ENCODE measurements around the gene TSPAN16. TPM values are rescaled to one million over a fixed set of nuclear protein-coding genes. Genes with fewer than 3 reads are reported as not detected.

The TSPAN16 gene
- total RNA-seq, 1 experiment from 2014 or later, result not detected

DNA sequence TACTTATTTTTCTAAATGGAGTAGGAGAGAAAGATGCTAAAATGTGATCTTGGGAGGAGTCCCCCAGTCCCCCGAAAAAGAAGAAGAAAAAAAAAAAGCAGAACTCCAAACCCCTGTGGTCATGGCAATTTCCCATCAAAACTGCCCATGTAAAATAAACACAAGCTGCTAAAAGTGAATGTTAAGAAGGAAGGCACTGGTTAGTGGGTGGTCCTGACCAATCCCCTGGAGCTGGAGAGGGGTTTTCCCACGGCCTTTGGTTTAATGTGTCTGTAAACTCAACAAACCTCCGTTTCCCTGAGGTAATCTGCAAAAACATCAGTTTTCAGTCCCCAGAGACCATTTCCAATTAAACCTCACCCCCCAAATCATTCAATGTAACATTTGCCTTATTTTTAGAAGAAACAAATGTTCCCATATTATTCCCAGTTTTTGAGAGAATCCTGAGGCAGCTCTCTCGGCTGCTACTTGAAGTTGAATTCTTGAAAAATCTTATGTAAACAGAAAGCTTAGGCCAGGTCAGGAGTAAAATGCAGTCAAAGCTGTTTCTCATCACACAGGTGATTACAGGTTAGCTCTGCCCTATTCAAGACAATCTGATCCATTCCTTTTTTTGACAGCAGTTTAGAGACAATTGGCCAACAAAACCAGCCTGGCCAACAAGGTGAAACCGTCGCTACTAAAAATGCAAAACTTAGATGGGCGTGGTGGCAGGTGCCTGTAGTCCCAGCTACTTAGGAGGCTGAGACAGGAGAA lies 26.5 kb downstream of the TSPAN16 start:
- H3K27ac ChIP-seq (ENCODE audit: low read depth, low read length, poor library complexity, severe bottlenecking), result no peak overlapping the region
- intact Hi-C loops (cut with micrococcal nuclease; ENCODE audit: unreplicated experiment), result no loop called here
- POLR2A ChIA-PET (ENCODE audit: low non-redundant PET), result no interaction called here
- DNase-seq (ENCODE audit: low spot score), result no peak
- peaks cover 27% of the 10 kb centered on the region for H3K4me1 ChIP-seq (ENCODE audit: insufficient read depth, low read length, poor library complexity, severe bottlenecking)
- no peak overlapping the region for H3K4me3 ChIP-seq (ENCODE audit: low read depth, low read length, poor library complexity, severe bottlenecking)
- no peaks in the 10 kb centered on the region for H3K27me3 ChIP-seq (replicated peaks; ENCODE audit: insufficient read depth, low read depth, low read length, poor library complexity)
- TF ChIP-seq EZH2 (IDR thresholded peaks at IDR 0.05; ENCODE audit: borderline replicate concordance, low read depth, low read length, poor library complexity, severe bottlenecking), result no peak
- TF ChIP-seq, protein P1, sequence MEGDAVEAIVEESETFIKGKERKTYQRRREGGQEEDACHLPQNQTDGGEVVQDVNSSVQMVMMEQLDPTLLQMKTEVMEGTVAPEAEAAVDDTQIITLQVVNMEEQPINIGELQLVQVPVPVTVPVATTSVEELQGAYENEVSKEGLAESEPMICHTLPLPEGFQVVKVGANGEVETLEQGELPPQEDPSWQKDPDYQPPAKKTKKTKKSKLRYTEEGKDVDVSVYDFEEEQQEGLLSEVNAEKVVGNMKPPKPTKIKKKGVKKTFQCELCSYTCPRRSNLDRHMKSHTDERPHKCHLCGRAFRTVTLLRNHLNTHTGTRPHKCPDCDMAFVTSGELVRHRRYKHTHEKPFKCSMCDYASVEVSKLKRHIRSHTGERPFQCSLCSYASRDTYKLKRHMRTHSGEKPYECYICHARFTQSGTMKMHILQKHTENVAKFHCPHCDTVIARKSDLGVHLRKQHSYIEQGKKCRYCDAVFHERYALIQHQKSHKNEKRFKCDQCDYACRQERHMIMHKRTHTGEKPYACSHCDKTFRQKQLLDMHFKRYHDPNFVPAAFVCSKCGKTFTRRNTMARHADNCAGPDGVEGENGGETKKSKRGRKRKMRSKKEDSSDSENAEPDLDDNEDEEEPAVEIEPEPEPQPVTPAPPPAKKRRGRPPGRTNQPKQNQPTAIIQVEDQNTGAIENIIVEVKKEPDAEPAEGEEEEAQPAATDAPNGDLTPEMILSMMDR (conservative IDR thresholded peaks at IDR 0.05; ENCODE audit: low read depth, low read length), result no peak
- CTCF ChIA-PET, result interaction anchor here (0.6 to 0.7 kb wide), 2 partner anchors 102 to 235 kb away, joined by 3 to 5 read pairs; no protein-coding TSS in a partner anchor
- no TSS peak for BruUV-seq (replicated peaks)
- H3K9me3 ChIP-seq (ENCODE audit: low read depth, low read length, poor library complexity, severe bottlenecking), result no peaks in the 10 kb centered on the region
- H3K36me3 ChIP-seq (ENCODE audit: insufficient read depth, low read length, poor library complexity, severe bottlenecking), result peaks cover 4% of the 10 kb centered on the region

DNA sequence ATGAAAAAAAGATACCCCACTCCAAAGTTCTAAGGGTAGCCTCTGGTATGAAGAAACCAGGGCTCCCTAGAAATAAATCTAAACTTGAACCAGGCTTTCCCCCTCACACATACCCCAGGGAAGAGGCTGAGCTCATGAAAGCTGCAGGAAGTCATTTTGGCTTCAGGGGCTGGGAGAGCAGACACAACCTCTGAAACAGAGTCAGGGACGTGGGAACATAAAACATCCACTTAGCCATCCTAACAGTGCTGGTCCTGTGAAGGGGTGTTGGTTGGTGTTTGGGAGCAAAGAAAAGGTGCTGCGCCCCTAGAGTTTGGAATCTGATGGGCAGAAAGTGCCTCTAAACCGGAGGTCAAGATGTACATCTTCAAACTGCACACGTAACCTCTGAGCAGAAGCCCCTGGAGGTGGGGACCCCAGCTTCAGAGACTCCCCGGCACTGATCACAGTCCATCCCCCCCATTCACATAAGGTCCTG lies 27.7 kb downstream of the TSPAN16 start:
- ChIA-PET CTCF (interaction anchor here (0.7 kb wide), 1 partner anchor 110 kb away, joined by 9 read pairs; no protein-coding TSS in a partner anchor), POLR2A (ENCODE audit: low non-redundant PET) (no interaction called here)
- Histone ChIP-seq H3K4me3 (ENCODE audit: low read depth, low read length, poor library complexity, severe bottlenecking) (no peak overlapping the region), H3K9me3 (ENCODE audit: low read depth, low read length, poor library complexity, severe bottlenecking) (no peaks in the 10 kb centered on the region), H3K27me3 (replicated peaks; ENCODE audit: insufficient read depth, low read depth, low read length, poor library complexity) (no peaks in the 10 kb centered on the region), H3K27ac (ENCODE audit: low read depth, low read length, poor library complexity, severe bottlenecking) (peak overlapping the region; percentile 68), H3K36me3 (ENCODE audit: insufficient read depth, low read length, poor library complexity, severe bottlenecking) (peaks cover 4% of the 10 kb centered on the region), H3K4me1 (ENCODE audit: insufficient read depth, low read length, poor library complexity, severe bottlenecking) (peaks cover 27% of the 10 kb centered on the region)
- intact Hi-C loops (cut with micrococcal nuclease; ENCODE audit: unreplicated experiment), result no loop called here
- no peak for TF ChIP-seq EZH2 (IDR thresholded peaks at IDR 0.05; ENCODE audit: borderline replicate concordance, low read depth, low read length, poor library complexity, severe bottlenecking)
- TF ChIP-seq, protein P1 (conservative IDR thresholded peaks at IDR 0.05; ENCODE audit: low read depth, low read length), result no peak
- DNase-seq (ENCODE audit: low spot score), result no peak
- BruUV-seq (replicated peaks), result TSS peak; percentile 41

DNA sequence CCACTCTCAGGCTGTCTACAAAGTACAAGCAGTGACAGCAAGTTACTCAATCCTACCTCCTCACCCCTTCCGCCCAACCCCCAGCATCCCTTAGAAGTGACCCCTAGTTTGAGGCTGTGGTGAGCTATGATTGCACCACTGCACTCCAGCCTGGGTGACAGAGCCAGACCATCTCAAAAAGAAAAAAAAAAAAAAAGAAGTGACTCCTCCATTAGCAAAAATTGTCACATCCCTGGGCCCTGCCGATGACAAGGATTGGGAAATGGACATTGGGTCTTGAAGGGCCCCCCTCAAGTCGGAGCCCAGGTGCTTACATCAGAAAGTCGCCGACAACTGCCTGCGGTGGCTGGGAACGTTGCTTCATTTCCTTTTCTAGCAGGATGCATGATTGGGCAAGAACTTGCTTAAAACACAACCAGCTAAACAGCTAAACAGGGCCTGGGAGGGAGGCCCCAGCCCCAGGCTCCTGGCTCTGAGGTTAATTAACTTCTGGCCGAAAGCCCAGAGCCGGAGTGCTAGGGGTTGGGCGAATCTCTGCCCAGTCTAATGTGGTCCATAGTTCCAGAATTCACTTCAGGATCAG lies 28.2 kb downstream of the TSPAN16 start:
- Histone ChIP-seq H3K27me3 (replicated peaks; ENCODE audit: insufficient read depth, low read depth, low read length, poor library complexity) (no peaks in the 10 kb centered on the region), H3K36me3 (ENCODE audit: insufficient read depth, low read length, poor library complexity, severe bottlenecking) (peaks cover 4% of the 10 kb centered on the region), H3K9me3 (ENCODE audit: low read depth, low read length, poor library complexity, severe bottlenecking) (no peaks in the 10 kb centered on the region), H3K4me3 (ENCODE audit: low read depth, low read length, poor library complexity, severe bottlenecking) (no peak overlapping the region), H3K27ac (ENCODE audit: low read depth, low read length, poor library complexity, severe bottlenecking) (peak overlapping the region; percentile 68), H3K4me1 (ENCODE audit: insufficient read depth, low read length, poor library complexity, severe bottlenecking) (peaks cover 25% of the 10 kb centered on the region)
- no TSS peak for BruUV-seq (replicated peaks)
- ChIA-PET CTCF (interaction anchor here (0.7 kb wide), 2 partner anchors 57 to 110 kb away, joined by 3 to 9 read pairs; no protein-coding TSS in a partner anchor), POLR2A (ENCODE audit: low non-redundant PET) (no interaction called here)
- TF ChIP-seq, protein P1 (conservative IDR thresholded peaks at IDR 0.05; ENCODE audit: low read depth, low read length), result no peak
- TF ChIP-seq EZH2 (IDR thresholded peaks at IDR 0.05; ENCODE audit: borderline replicate concordance, low read depth, low read length, poor library complexity, severe bottlenecking), result no peak
- intact Hi-C loops (cut with micrococcal nuclease; ENCODE audit: unreplicated experiment), result no loop called here
- peak; percentile 83 for DNase-seq (ENCODE audit: low spot score)
